ENCODE results near the gene PABPN1L. TPM values are rescaled to one million over a fixed set of nuclear protein-coding genes. Genes with fewer than 3 reads are reported as not detected.

PABPN1L gene
- total and polyA plus RNA-seq, 2 donors: 0.09 to 0.34 TPM

- Histone ChIP-seq H3K36me3 (ENCODE audit: control insufficient read depth in 2 of 2, insufficient read depth in 2 of 2, low read length in 1 of 2) (peaks cover 74 to 81% of the 10 kb centered on the region in 2 donors), H3K27ac (ENCODE audit: low read depth in 1 of 2, low read length in 1 of 2) (no peak overlapping the region), H3K4me3 (ENCODE audit: low read length in 2 of 2) (no peak overlapping the region), H3K27me3 (ENCODE audit: control insufficient read depth in 2 of 2, insufficient read depth in 1 of 2, low read length in 1 of 2) (no peaks in the 10 kb centered on the region), H3K9me3 (ENCODE audit: control insufficient read depth in 2 of 2, insufficient read depth in 1 of 2, low read length in 1 of 2) (peaks cover 0 to 4% of the 10 kb centered on the region in 2 donors), H3K4me1 (ENCODE audit: control insufficient read depth in 2 of 2, insufficient read depth in 2 of 2, low read length in 2 of 2) (peaks cover 0 to 14% of the 10 kb centered on the region in 2 donors)
- DNase-seq (ENCODE audit: low read depth in 6 of 9, low spot score in 9 of 9): no peak
- WGBS: 94% methylated on average over 14 of the region's 14 CpGs
Observed at GRCh38 chr16:88903267-88903666, 36.8 kb upstream of the PABPN1L start.

DNA sequence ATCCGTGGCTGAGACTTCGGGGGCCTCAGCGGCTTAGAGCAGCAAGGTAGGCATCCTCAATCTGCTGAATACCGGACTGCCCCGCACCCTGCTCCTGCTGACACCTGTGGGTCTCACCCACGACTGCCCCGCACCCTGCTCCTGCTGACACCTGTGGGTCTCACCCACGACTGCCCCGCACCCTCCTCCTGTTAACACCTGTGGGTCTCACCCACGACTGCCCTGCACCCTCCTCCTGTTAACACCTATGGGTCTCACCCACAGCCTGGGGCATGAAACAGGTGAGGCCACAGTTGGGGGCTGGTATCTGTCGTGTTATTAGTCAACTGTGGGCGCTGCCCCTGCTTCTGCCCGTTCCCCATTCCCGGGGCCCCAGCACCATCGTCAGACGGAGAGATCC, 36.3 kb upstream of the PABPN1L start:
- Histone ChIP-seq H3K9me3 (ENCODE audit: control insufficient read depth in 2 of 2, insufficient read depth in 1 of 2, low read length in 1 of 2) (peaks cover 0 to 4% of the 10 kb centered on the region in 2 donors), H3K4me3 (ENCODE audit: low read length in 2 of 2) (no peak overlapping the region), H3K4me1 (ENCODE audit: control insufficient read depth in 2 of 2, insufficient read depth in 2 of 2, low read length in 2 of 2) (peaks cover 0 to 13% of the 10 kb centered on the region in 2 donors), H3K36me3 (ENCODE audit: control insufficient read depth in 2 of 2, insufficient read depth in 2 of 2, low read length in 1 of 2) (peaks cover 79 to 82% of the 10 kb centered on the region in 2 donors), H3K27me3 (ENCODE audit: control insufficient read depth in 2 of 2, insufficient read depth in 1 of 2, low read length in 1 of 2) (no peaks in the 10 kb centered on the region), H3K27ac (ENCODE audit: low read depth in 1 of 2, low read length in 1 of 2) (no peak overlapping the region)
- 93% methylated on average over 16 of the region's 16 CpGs for WGBS
- DNase-seq (ENCODE audit: low read depth in 6 of 9, low spot score in 9 of 9): no peak

DNA sequence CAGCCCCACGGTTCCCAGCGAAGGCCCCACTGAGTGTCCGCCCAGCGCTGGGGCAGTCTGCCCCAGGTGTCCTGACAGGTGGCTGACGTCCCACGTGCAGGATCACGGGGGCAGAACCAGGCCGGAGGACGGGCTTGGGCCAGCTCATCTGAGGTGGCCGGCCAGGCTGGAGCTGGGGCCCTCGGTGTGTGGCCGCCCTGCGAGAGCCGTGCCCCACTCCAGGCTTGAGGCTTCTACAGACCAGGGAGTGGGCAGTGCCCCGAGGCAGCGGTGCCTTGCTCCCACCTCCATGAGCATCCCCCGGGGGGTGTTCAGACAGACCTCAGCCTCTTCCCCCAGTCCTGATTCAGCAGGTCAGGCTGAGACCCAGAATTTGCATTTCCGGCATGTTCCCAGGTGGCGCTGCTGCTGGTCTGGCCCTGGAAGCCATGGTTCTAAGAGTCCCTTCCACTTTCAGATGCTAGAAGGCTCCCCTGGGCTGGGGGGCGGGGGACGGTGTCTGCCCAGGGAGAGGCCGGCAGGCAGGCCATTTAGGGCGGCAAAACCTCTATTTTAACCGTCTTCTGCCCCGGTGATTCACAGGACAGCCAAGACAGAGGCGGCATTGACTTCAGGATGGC, 35.4 kb upstream of the PABPN1L start:
- no peak for DNase-seq (ENCODE audit: low read depth in 6 of 9, low spot score in 9 of 9)
- H3K4me1 ChIP-seq (ENCODE audit: control insufficient read depth in 2 of 2, insufficient read depth in 2 of 2, low read length in 2 of 2): peaks cover 0 to 9% of the 10 kb centered on the region in 2 donors
- 94% methylated on average over 26 of the region's 26 CpGs for WGBS
- peaks cover 0 to 4% of the 10 kb centered on the region in 2 donors for H3K9me3 ChIP-seq (ENCODE audit: control insufficient read depth in 2 of 2, insufficient read depth in 1 of 2, low read length in 1 of 2)
- H3K27me3 ChIP-seq (ENCODE audit: control insufficient read depth in 2 of 2, insufficient read depth in 1 of 2, low read length in 1 of 2): no peaks in the 10 kb centered on the region
- H3K36me3 ChIP-seq (ENCODE audit: control insufficient read depth in 2 of 2, insufficient read depth in 2 of 2, low read length in 1 of 2): peaks cover 84 to 88% of the 10 kb centered on the region in 2 donors
- no peak overlapping the region for H3K4me3 ChIP-seq (ENCODE audit: low read length in 2 of 2)
- no peak overlapping the region for H3K27ac ChIP-seq (ENCODE audit: low read depth in 1 of 2, low read length in 1 of 2)

GRCh38 chr16:88900662-88901052, 34.2 kb upstream of the PABPN1L start:
- H3K4me3 ChIP-seq (ENCODE audit: low read length in 2 of 2): no peak overlapping the region
- peaks cover 1 to 6% of the 10 kb centered on the region in 2 donors for H3K9me3 ChIP-seq (ENCODE audit: control insufficient read depth in 2 of 2, insufficient read depth in 1 of 2, low read length in 1 of 2)
- WGBS: 96% methylated on average over 12 of the region's 12 CpGs
- no peak for DNase-seq (ENCODE audit: low read depth in 6 of 9, low spot score in 9 of 9)
- H3K27ac ChIP-seq (ENCODE audit: low read depth in 1 of 2, low read length in 1 of 2): no peak overlapping the region
- peaks cover 95 to 96% of the 10 kb centered on the region in 2 donors for H3K36me3 ChIP-seq (ENCODE audit: control insufficient read depth in 2 of 2, insufficient read depth in 2 of 2, low read length in 1 of 2)
- H3K27me3 ChIP-seq (ENCODE audit: control insufficient read depth in 2 of 2, insufficient read depth in 1 of 2, low read length in 1 of 2): no peaks in the 10 kb centered on the region
- peaks cover 0 to under 1% of the 10 kb centered on the region in 2 donors for H3K4me1 ChIP-seq (ENCODE audit: control insufficient read depth in 2 of 2, insufficient read depth in 2 of 2, low read length in 2 of 2)

DNA sequence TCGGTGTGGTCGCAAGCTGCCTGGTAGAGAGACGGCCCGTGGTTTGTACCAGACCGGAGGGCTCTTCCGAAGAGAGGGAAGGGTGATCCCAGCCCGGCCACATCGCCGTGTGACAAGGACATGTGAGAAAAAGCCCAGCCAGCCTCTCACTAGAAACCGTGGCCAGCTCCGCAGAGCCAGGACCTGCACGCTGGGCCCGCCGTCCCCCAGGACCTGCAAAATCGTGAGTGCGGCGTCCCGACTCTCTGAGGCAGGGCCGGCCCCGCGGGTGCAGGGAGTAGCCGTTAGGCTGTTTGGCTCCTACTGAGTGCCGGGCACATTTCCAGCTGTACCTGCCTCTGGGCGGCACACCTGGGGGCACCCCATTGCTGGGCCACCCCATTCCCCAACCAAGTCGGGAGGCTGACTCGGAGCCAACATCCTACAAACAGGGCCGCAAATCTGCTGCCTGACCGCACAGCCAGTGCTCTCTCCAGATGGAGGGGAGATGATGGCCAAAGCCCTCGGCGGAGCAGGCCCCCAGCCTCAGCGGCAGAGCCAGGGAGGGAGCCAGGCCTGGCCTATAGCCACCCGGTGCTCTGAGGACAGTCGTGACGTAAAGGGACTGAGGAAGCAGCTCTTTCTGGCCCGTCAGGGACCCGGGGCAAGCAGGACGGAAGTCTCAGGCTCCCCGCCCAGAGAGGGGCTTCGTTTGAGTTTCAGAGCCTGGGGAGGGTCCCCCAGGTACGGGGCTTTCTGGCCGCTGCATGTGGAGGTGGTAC, 33.6 kb upstream of the PABPN1L start:
- no peak for DNase-seq (ENCODE audit: low read depth in 6 of 9, low spot score in 9 of 9)
- 95% methylated on average over 41 of the region's 41 CpGs for WGBS
- Histone ChIP-seq H3K27ac (ENCODE audit: low read depth in 1 of 2, low read length in 1 of 2) (no peak overlapping the region), H3K4me3 (ENCODE audit: low read length in 2 of 2) (no peak overlapping the region), H3K4me1 (ENCODE audit: control insufficient read depth in 2 of 2, insufficient read depth in 2 of 2, low read length in 2 of 2) (no peaks in the 10 kb centered on the region), H3K9me3 (ENCODE audit: control insufficient read depth in 2 of 2, insufficient read depth in 1 of 2, low read length in 1 of 2) (peaks cover 1 to 12% of the 10 kb centered on the region in 2 donors), H3K27me3 (ENCODE audit: control insufficient read depth in 2 of 2, insufficient read depth in 1 of 2, low read length in 1 of 2) (no peaks in the 10 kb centered on the region), H3K36me3 (ENCODE audit: control insufficient read depth in 2 of 2, insufficient read depth in 2 of 2, low read length in 1 of 2) (peaks cover 98 to 99% of the 10 kb centered on the region in 2 donors)

DNA sequence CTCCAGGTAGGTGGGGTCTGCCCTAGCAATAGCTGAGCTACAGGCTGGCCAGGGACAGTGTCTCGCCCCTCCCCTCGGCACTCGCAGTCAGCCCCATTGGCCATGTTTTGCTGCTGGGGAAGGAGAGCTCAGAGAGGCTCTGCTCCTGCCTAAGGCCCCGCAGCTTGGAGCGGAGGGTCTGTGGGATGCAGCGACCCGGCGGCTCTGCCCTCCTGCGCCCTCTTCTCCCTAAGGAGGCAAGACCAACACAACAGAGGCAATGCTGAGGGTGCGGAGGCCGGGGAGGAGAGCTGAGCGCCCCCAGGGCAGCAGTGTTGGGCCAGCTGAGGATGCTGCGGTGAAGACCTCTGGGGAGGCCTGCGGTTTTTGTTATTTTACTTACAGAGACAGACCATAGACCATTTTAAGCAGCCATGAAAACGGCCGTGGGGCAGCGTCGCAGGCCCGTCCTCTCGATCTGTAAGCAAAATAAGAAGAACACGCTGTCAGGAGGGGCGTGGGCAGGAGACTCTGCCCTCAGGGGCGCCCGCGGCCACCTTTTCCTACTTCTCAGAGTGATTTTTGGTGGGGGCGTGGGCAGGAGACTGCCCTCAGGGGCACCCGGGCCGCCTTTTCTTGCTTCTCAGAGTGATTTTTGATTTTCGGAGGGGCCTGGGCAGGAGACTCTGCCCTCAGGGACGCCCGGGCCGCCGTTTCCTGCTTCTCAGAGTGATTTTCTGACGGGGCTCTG, 31.4 kb upstream of the PABPN1L start:
- Histone ChIP-seq H3K9me3 (ENCODE audit: control insufficient read depth in 2 of 2, insufficient read depth in 1 of 2, low read length in 1 of 2) (peaks cover 1 to 29% of the 10 kb centered on the region in 2 donors), H3K27me3 (ENCODE audit: control insufficient read depth in 2 of 2, insufficient read depth in 1 of 2, low read length in 1 of 2) (no peaks in the 10 kb centered on the region), H3K27ac (ENCODE audit: low read depth in 1 of 2, low read length in 1 of 2) (no peak overlapping the region), H3K4me1 (ENCODE audit: control insufficient read depth in 2 of 2, insufficient read depth in 2 of 2, low read length in 2 of 2) (peaks cover 0 to 3% of the 10 kb centered on the region in 2 donors), H3K4me3 (ENCODE audit: low read length in 2 of 2) (no peak overlapping the region), H3K36me3 (ENCODE audit: control insufficient read depth in 2 of 2, insufficient read depth in 2 of 2, low read length in 1 of 2) (peaks cover 95 to 97% of the 10 kb centered on the region in 2 donors)
- WGBS: 96% methylated on average over 34 of the region's 34 CpGs
- no peak for DNase-seq (ENCODE audit: low read depth in 6 of 9, low spot score in 9 of 9)

DNA sequence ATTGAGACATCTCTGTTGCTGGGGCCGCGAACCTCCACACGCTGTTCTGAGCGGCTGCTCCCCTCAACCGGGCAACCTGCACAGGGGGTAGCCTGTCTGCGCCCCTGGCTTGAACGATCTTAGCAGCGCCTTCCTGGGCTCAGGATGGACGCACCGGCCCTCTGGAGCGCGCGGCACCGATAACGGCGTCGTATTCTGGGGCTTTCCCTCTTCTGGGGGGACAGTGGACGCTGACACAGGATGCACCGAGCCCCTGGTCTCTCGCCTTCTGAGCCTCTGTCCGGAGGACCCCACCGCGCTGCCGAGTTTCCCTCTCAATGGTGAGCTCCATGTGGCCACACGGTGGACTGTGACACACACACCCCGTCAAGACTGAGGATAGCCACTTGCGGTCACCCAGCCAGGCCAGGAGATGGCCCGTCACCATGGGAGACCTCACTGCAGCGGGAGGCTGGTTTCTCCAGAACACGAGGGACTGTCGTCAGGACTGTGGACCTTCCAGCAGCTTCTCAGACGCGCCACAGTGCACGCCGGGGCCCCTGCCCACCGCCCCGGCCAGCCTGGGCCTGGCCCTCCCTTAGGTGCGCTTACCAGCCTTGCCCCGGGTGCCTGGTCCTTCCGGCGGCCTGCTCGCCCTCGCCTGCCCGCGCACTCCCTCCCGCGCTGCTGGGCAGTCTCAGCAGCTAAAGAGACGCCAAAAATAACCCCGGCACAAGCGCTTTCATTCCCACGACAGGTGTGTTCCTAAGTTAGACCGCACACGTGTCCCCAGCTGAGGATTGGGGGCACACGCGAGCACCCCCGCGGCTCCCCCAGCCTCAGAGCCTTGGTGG, 30.0 kb upstream of the PABPN1L start:
- H3K27ac ChIP-seq (ENCODE audit: low read depth in 1 of 2, low read length in 1 of 2): no peak overlapping the region
- peaks cover 11 to 40% of the 10 kb centered on the region in 2 donors for H3K9me3 ChIP-seq (ENCODE audit: control insufficient read depth in 2 of 2, insufficient read depth in 1 of 2, low read length in 1 of 2)
- no peak overlapping the region for H3K4me3 ChIP-seq (ENCODE audit: low read length in 2 of 2)
- WGBS: 98% methylated on average over 57 of the region's 57 CpGs
- H3K4me1 ChIP-seq (ENCODE audit: control insufficient read depth in 2 of 2, insufficient read depth in 2 of 2, low read length in 2 of 2): peaks cover 0 to 3% of the 10 kb centered on the region in 2 donors
- no peaks in the 10 kb centered on the region for H3K27me3 ChIP-seq (ENCODE audit: control insufficient read depth in 2 of 2, insufficient read depth in 1 of 2, low read length in 1 of 2)
- peaks cover 95 to 97% of the 10 kb centered on the region in 2 donors for H3K36me3 ChIP-seq (ENCODE audit: control insufficient read depth in 2 of 2, insufficient read depth in 2 of 2, low read length in 1 of 2)
- no peak for DNase-seq (ENCODE audit: low read depth in 6 of 9, low spot score in 9 of 9)

DNA sequence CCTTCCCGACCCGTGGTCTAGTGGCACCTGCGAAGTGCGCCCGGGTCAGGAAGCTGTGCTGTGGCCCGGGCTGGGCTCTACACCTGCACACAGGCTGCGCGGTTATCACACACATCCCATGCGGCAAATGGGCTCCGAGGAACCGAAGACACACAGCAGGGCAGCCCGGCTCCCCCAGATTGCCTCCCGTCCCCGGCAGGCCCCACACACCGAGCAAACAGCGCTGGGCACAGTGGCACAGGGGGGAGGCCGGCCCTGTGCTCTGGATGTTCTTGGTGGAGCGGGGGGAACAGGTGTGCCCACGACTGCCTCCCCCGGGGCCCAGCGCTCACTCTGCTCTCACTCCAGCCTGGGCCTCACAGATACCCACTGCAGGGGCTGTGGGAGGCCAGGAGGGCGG, 28.9 kb upstream of the PABPN1L start:
- Histone ChIP-seq H3K27ac (ENCODE audit: low read depth in 1 of 2, low read length in 1 of 2) (no peak overlapping the region), H3K36me3 (ENCODE audit: control insufficient read depth in 2 of 2, insufficient read depth in 2 of 2, low read length in 1 of 2) (peaks cover 95 to 97% of the 10 kb centered on the region in 2 donors), H3K4me1 (ENCODE audit: control insufficient read depth in 2 of 2, insufficient read depth in 2 of 2, low read length in 2 of 2) (peaks cover 0 to 3% of the 10 kb centered on the region in 2 donors), H3K4me3 (ENCODE audit: low read length in 2 of 2) (no peak overlapping the region), H3K27me3 (ENCODE audit: control insufficient read depth in 2 of 2, insufficient read depth in 1 of 2, low read length in 1 of 2) (no peaks in the 10 kb centered on the region), H3K9me3 (ENCODE audit: control insufficient read depth in 2 of 2, insufficient read depth in 1 of 2, low read length in 1 of 2) (peaks cover 20 to 51% of the 10 kb centered on the region in 2 donors)
- 97% methylated on average over 22 of the region's 22 CpGs for WGBS
- no peak for DNase-seq (ENCODE audit: low read depth in 6 of 9, low spot score in 9 of 9)
